Measurements from ENCODE around the gene MDN1.

MDN1 gene

DNA sequence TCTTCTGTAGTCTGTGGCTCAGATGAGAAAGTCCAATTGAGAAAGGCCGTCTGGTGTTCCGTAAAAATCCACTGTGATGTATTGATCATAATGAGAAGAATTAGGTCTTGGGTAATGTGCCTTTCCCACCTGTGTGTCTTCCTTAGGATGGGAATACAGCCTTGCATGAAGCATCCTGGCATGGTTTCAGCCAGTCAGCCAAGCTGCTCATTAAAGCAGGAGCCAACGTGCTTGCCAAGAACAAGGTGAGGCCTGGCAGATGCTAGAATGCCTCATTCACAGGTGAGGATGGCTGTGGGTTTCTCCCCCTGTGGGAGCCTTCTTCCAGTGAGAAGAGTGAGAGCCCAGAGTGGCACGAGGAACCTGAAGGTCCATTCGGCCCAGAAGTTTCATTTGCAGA lies 213.7 kb downstream of the MDN1 start:
- Histone ChIP-seq H3K36me3 (ENCODE audit: insufficient read depth, insufficient read length, low read length) (peaks cover 4% of the 10 kb centered on the region), H3K4me3 (ENCODE audit: insufficient read length, low read depth) (no peak overlapping the region), H3K9me3 (ENCODE audit: insufficient read depth, low read length) (no peaks in the 10 kb centered on the region), H3K9ac (ENCODE audit: insufficient read length, low read depth) (no peak overlapping the region), H3K4me1 (ENCODE audit: insufficient read depth, insufficient read length) (no peaks in the 10 kb centered on the region), H3K27me3 (ENCODE audit: insufficient read depth, insufficient read length) (no peaks in the 10 kb centered on the region)
- no peak for DNase-seq (ENCODE audit: low read depth, low spot score)
- no peak for TF ChIP-seq ZNF274 (IDR thresholded peaks at IDR 0.05; ENCODE audit: low read depth, low read length)
- TF ChIP-seq YY1 (IDR thresholded peaks at IDR 0.05; ENCODE audit: insufficient read depth, insufficient read length): no peak

DNA sequence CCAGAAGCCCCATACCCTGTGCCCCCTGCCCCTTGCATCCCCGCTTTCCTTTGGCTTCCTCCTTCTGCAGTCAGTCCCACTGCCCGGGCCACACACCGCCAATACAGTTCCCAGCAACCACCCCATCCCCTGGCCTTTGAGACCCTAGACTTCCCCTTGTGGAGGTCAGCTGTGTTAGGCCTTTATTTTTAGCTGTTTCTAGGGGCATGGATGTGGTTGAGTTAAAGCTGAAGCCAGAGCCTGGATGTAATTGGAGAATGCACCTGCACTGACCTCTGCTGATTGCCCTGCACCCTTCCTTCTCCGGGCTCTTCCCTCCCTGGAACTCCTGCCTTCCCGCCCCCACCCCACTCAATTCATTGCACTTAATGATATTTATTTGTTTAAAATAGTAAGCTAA lies 214.9 kb downstream of the MDN1 start:
- H3K9me3 ChIP-seq (ENCODE audit: insufficient read depth, low read length): no peaks in the 10 kb centered on the region
- no peak overlapping the region for H3K4me3 ChIP-seq (ENCODE audit: insufficient read length, low read depth)
- DNase-seq (ENCODE audit: low read depth, low spot score): no peak
- no peak overlapping the region for H3K9ac ChIP-seq (ENCODE audit: insufficient read length, low read depth)
- no peaks in the 10 kb centered on the region for H3K27me3 ChIP-seq (ENCODE audit: insufficient read depth, insufficient read length)
- H3K4me1 ChIP-seq (ENCODE audit: insufficient read depth, insufficient read length): no peaks in the 10 kb centered on the region
- peaks cover 4% of the 10 kb centered on the region for H3K36me3 ChIP-seq (ENCODE audit: insufficient read depth, insufficient read length, low read length)
- no peak for TF ChIP-seq YY1 (IDR thresholded peaks at IDR 0.05; ENCODE audit: insufficient read depth, insufficient read length)
- no peak for TF ChIP-seq SUZ12 (IDR thresholded peaks at IDR 0.05; ENCODE audit: extremely low read depth, insufficient read depth, insufficient read length)
- no peak for TF ChIP-seq ZNF274 (IDR thresholded peaks at IDR 0.05; ENCODE audit: low read depth, low read length)

DNA sequence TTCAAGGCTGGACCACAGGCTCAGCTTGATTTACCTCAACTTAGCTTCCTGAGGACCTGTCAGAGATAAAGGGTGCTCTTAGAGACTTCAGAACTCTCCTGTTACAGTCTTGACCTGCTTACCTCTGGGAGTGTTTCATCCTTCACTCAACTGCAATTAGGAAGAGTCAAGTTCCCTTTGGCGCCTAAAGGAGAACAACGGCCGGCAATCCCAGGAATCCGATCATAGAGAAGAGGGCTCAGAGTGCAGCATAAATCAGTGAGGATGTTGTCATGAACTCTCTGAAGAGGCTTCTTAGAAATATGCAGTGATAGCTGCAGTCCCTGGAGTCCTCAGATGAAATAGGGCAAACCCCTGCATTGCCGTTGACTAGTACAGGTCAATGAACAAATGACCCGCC lies 217.4 kb downstream of the MDN1 start:
- Histone ChIP-seq H3K4me3 (ENCODE audit: insufficient read length, low read depth) (no peak overlapping the region), H3K27me3 (ENCODE audit: insufficient read depth, insufficient read length) (no peaks in the 10 kb centered on the region), H3K9ac (ENCODE audit: insufficient read length, low read depth) (no peak overlapping the region), H3K9me3 (ENCODE audit: insufficient read depth, low read length) (no peaks in the 10 kb centered on the region), H3K4me1 (ENCODE audit: insufficient read depth, insufficient read length) (no peaks in the 10 kb centered on the region), H3K36me3 (ENCODE audit: insufficient read depth, insufficient read length, low read length) (peaks cover 4% of the 10 kb centered on the region)
- DNase-seq (ENCODE audit: low read depth, low spot score): no peak
- no peak for TF ChIP-seq ZNF274 (IDR thresholded peaks at IDR 0.05; ENCODE audit: low read depth, low read length)

DNA sequence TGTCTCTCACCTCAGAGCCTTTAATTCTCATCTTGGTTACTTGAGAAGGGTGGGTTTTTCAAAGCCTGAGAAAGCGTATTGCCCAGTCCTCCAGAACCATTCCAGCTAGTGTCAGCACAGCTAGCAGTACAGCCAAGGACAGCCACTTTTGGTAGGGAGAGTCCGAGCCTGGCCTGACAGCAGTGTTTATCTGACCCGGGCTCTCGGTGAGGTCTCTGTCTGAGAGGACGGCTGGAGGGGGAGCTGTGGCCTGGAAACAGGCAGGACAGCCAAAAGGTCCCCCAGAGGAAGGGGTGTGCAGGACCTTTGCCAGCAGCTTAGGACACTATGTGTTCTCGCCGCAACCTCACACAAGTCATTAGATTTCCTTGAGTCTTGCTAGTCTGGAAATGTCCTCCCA lies 219.9 kb downstream of the MDN1 start:
- Histone ChIP-seq H3K36me3 (ENCODE audit: insufficient read depth, insufficient read length, low read length) (no peaks in the 10 kb centered on the region), H3K4me1 (ENCODE audit: insufficient read depth, insufficient read length) (no peaks in the 10 kb centered on the region), H3K9me3 (ENCODE audit: insufficient read depth, low read length) (no peaks in the 10 kb centered on the region)

DNA sequence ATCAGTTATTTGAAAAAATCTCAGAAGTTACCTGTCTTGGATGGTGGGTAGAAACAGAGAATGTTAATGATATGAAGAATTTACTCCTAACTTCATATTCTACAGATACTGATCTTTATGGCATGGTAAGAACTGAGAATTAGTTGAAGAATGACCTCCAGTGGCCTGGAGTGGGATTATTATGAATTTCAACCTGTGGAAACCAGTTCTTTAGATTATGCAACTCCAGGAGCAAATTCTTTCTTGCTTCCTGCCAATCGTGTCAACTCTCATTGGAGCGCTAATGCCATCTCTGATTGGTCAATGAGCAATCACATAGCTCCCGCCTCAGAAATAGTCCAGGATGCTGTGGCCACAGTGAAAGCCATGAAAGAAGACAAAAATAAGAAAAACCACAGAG lies 221.6 kb downstream of the MDN1 start:
- H3K4me3 ChIP-seq (ENCODE audit: insufficient read length, low read depth): no peak overlapping the region
- no peak for DNase-seq (ENCODE audit: low read depth, low spot score)
- TF ChIP-seq SUZ12 (IDR thresholded peaks at IDR 0.05; ENCODE audit: extremely low read depth, insufficient read depth, insufficient read length) (no peak), ZNF274 (IDR thresholded peaks at IDR 0.05; ENCODE audit: low read depth, low read length) (no peak), YY1 (IDR thresholded peaks at IDR 0.05; ENCODE audit: insufficient read depth, insufficient read length) (no peak)

More for the DNA sequence above, 219.9 kb downstream of the MDN1 start:
- DNase-seq (ENCODE audit: low read depth, low spot score): no peak
- Histone ChIP-seq H3K27me3 (ENCODE audit: insufficient read depth, insufficient read length) (no peaks in the 10 kb centered on the region), H3K4me3 (ENCODE audit: insufficient read length, low read depth) (no peak overlapping the region), H3K9ac (ENCODE audit: insufficient read length, low read depth) (no peak overlapping the region)
- TF ChIP-seq ZNF274 (IDR thresholded peaks at IDR 0.05; ENCODE audit: low read depth, low read length): no peak
- no peak for TF ChIP-seq SUZ12 (IDR thresholded peaks at IDR 0.05; ENCODE audit: extremely low read depth, insufficient read depth, insufficient read length)
- TF ChIP-seq YY1 (IDR thresholded peaks at IDR 0.05; ENCODE audit: insufficient read depth, insufficient read length): no peak

DNA sequence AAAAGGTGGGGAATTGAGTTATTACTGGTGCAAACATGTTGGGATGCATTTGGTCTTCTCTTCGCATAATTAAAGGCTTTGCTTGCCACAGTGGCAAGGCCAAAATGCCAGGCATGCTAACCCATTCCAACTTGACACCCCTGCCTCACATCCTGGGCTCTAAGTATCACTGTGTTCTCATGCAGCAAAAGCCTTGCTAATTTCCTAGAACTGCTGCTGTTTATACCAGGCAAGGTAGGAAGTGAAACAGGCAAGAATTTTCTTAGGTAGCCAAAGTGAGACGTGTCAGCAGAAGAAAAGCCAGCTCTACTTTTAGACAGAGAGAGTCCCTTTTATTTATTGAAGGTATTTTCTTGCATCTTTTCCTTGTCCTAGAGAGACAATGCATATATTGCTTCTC lies 222.2 kb downstream of the MDN1 start:
- Histone ChIP-seq H3K4me3 (ENCODE audit: insufficient read length, low read depth) (no peak overlapping the region), H3K9me3 (ENCODE audit: insufficient read depth, low read length) (no peaks in the 10 kb centered on the region), H3K36me3 (ENCODE audit: insufficient read depth, insufficient read length, low read length) (no peaks in the 10 kb centered on the region), H3K27me3 (ENCODE audit: insufficient read depth, insufficient read length) (no peaks in the 10 kb centered on the region), H3K4me1 (ENCODE audit: insufficient read depth, insufficient read length) (no peaks in the 10 kb centered on the region), H3K9ac (ENCODE audit: insufficient read length, low read depth) (no peak overlapping the region)
- no peak for DNase-seq (ENCODE audit: low read depth, low spot score)
- TF ChIP-seq SUZ12 (IDR thresholded peaks at IDR 0.05; ENCODE audit: extremely low read depth, insufficient read depth, insufficient read length) (no peak), YY1 (IDR thresholded peaks at IDR 0.05; ENCODE audit: insufficient read depth, insufficient read length) (no peak), ZNF274 (IDR thresholded peaks at IDR 0.05; ENCODE audit: low read depth, low read length) (no peak)

More for the DNA sequence above, 221.6 kb downstream of the MDN1 start:
- no peaks in the 10 kb centered on the region for H3K36me3 ChIP-seq (ENCODE audit: insufficient read depth, insufficient read length, low read length)
- no peaks in the 10 kb centered on the region for H3K4me1 ChIP-seq (ENCODE audit: insufficient read depth, insufficient read length)
- no peaks in the 10 kb centered on the region for H3K27me3 ChIP-seq (ENCODE audit: insufficient read depth, insufficient read length)
- no peak overlapping the region for H3K9ac ChIP-seq (ENCODE audit: insufficient read length, low read depth)
- H3K9me3 ChIP-seq (ENCODE audit: insufficient read depth, low read length): no peaks in the 10 kb centered on the region

DNA sequence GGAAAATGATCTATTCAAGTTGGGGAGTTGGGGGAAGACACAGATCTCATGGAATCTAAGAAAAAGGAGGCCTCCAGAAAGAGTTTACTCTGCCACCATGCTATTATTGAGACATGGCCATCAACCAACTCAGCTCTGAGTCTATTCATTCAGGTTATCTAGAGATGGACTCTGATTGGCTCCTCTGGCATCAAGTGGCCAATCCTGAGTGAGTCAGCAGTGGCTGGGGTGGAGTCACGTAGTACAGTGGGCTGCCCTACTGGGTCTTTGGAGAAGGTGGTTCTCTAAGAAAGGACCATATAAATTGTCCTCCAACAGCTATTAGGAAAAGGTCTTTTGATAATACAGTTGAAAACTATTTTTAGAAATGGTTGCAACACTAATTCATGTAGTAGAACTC lies 223.1 kb downstream of the MDN1 start:
- Histone ChIP-seq H3K4me3 (ENCODE audit: insufficient read length, low read depth) (no peak overlapping the region), H3K9me3 (ENCODE audit: insufficient read depth, low read length) (no peaks in the 10 kb centered on the region), H3K27me3 (ENCODE audit: insufficient read depth, insufficient read length) (no peaks in the 10 kb centered on the region), H3K36me3 (ENCODE audit: insufficient read depth, insufficient read length, low read length) (no peaks in the 10 kb centered on the region), H3K9ac (ENCODE audit: insufficient read length, low read depth) (no peak overlapping the region), H3K4me1 (ENCODE audit: insufficient read depth, insufficient read length) (no peaks in the 10 kb centered on the region)
- TF ChIP-seq YY1 (IDR thresholded peaks at IDR 0.05; ENCODE audit: insufficient read depth, insufficient read length) (no peak), ZNF274 (IDR thresholded peaks at IDR 0.05; ENCODE audit: low read depth, low read length) (no peak), SUZ12 (IDR thresholded peaks at IDR 0.05; ENCODE audit: extremely low read depth, insufficient read depth, insufficient read length) (no peak)
- DNase-seq (ENCODE audit: low read depth, low spot score): no peak

DNA sequence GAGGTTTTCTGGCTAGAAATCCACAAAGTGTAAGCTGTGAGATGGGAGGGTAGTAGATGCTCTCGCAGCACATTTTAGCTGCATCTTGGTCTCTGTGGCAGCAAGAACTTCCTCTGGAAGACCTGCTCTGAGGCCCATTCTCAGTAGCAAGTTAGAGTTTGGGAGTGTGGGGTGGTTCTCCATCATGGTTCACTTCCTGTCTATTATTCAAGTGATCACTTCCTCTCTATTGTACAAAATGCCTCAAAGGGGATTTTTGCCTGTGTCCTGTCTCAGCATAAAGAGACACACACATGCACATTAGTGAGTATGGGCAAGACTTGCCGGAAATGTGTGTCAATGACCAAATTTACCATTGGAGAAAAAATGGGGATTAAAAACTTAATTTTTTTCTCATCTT lies 223.5 kb downstream of the MDN1 start:
- Histone ChIP-seq H3K9ac (ENCODE audit: insufficient read length, low read depth) (no peak overlapping the region), H3K36me3 (ENCODE audit: insufficient read depth, insufficient read length, low read length) (no peaks in the 10 kb centered on the region), H3K27me3 (ENCODE audit: insufficient read depth, insufficient read length) (no peaks in the 10 kb centered on the region), H3K9me3 (ENCODE audit: insufficient read depth, low read length) (no peaks in the 10 kb centered on the region), H3K4me1 (ENCODE audit: insufficient read depth, insufficient read length) (no peaks in the 10 kb centered on the region), H3K4me3 (ENCODE audit: insufficient read length, low read depth) (no peak overlapping the region)
- DNase-seq (ENCODE audit: low read depth, low spot score): no peak
- no peak for TF ChIP-seq SUZ12 (IDR thresholded peaks at IDR 0.05; ENCODE audit: extremely low read depth, insufficient read depth, insufficient read length)
- no peak for TF ChIP-seq YY1 (IDR thresholded peaks at IDR 0.05; ENCODE audit: insufficient read depth, insufficient read length)
- TF ChIP-seq ZNF274 (IDR thresholded peaks at IDR 0.05; ENCODE audit: low read depth, low read length): no peak
